ENCODE measurements around the gene ARHGAP9.

The ARHGAP9 gene

GRCh38 chr12:57524814-57525614, 45.3 kb upstream of the ARHGAP9 start:
- no peak for TF ChIP-seq CTCF (IDR thresholded peaks at IDR 0.05; ENCODE audit: borderline replicate concordance, insufficient read depth, low read depth, low read length)
- no peak overlapping the region for H3K4me3 ChIP-seq (ENCODE audit: low read depth, low read length)

- TF ChIP-seq CTCF (IDR thresholded peaks at IDR 0.05; ENCODE audit: borderline replicate concordance, insufficient read depth, low read depth, low read length), result no peak
- peak overlapping the region; percentile 66 for H3K4me3 ChIP-seq (ENCODE audit: low read depth, low read length)
Observed at GRCh38 chr12:57523706-57524614, 44.3 kb upstream of the ARHGAP9 start.

DNA sequence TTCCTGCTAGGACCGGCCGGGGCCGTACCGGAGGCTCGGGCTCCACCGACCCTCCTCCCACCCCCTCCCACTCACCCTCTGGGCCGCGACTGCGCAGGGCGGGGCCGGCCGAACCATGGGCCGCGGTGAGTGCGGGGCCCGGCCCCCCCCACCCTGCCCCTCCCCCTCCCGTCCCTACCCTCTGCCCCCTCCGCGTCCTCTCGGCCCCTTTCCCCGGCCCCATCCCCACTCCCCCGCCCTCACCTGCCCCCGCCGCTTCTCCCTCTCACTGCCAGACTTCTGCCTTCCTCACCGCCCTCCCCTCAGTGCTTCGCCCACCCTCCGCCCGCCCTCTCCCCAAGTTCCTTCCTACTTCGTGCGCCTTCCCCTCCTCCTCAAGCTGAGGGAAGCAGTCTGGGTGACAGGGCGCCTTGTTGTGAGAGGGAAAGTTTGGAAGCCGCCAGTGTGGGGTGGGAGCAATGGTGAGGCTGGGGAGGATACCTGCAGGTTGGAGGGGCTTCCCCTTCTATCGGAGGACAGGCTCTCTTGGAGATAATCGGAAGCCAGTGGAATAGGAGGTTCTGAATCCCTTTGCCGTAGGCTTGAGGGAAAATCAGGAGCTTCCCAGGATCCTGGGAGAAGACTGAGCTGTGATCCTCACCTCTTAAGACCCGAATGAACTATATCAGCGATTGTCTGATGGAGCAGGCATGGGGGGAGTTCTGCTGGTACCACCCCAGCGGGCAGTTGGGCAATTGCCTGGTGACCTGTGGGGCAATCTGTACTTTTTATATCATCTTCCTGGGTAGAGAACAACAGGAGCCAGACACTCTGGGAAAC, 43.4 kb upstream of the ARHGAP9 start:
- TF ChIP-seq CTCF (IDR thresholded peaks at IDR 0.05; ENCODE audit: borderline replicate concordance, insufficient read depth, low read depth, low read length), result 0 out of 2 replicates have a peak, but pooled peaks have one; percentile 3

DNA sequence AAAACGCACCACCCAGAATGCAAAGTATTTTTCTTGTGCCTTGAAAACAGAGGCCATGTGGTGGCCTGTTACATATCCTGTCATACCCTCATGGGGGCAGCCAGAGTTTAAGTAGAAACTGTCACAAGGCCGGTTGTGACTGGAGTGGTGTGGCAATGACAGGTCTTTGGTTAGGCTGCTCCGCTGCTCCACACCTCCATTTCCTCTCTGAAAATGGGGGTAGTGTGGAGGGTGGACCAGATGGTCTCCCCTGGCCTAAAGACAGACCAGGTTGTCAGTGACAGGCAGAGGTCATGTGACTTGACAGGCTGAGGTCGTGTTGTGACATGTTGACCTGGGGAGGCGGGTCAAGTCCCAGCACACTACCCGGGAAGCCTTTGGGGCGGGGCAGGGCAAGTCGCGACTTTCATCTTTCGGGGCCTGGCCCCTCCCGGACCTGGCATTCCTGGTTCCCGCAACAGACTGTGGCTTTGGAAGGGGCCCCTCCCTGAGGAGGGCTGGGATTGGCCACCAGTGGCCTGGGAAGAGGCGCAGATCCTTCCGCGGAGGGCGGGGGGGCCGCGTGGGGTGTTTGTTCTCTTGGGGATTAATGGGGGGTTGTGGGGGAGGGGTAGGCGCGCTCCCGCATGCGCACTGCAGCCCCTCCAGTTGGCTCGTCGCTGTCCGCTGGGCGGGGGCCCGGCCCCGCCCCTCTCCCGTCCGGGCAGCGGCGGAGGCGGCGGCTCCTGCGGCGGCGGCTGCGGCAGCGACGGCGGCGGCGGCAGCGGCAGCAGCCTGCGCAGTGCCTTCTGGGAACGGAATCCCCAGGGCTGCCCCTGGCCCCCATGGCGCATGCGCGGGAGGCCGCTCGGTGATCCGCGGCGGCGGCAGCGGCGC, 42.6 kb upstream of the ARHGAP9 start, which contains the start of gene MBD6:
MBD6 (plus strand) TSS at position 814 of the 876 bp plus-strand sequence. CDS start 1,480 bp downstream, outside the sequence.
- TF ChIP-seq CTCF (IDR thresholded peaks at IDR 0.05; ENCODE audit: borderline replicate concordance, insufficient read depth, low read depth, low read length), result no peak
- H3K4me3 ChIP-seq (ENCODE audit: low read depth, low read length), result peak within 1 kb of the TSS; percentile 66

More for the DNA sequence above, 43.4 kb upstream of the ARHGAP9 start:
- peak overlapping the region; percentile 66 for H3K4me3 ChIP-seq (ENCODE audit: low read depth, low read length)

GRCh38 chr12:57521525-57522010, 41.9 kb upstream of the ARHGAP9 start:
- H3K4me3 ChIP-seq (ENCODE audit: low read depth, low read length), result no peak overlapping the region
- TF ChIP-seq CTCF (IDR thresholded peaks at IDR 0.05; ENCODE audit: borderline replicate concordance, insufficient read depth, low read depth, low read length), result no peak

Data from GM12875 (cell line).